Caco-2 (cell line): ENCODE data around the gene HABP4. TPM values are rescaled to one million over a fixed set of nuclear protein-coding genes. Genes with fewer than 3 reads are reported as not detected.

Experiments
- BruUV-seq: library from RNA; stranded (reverse); fragments of 400-500 nt; replicated peaks from 2 replicates; lab custom pipeline; 2021; lab: Mats Ljungman, UMichigan
- CTCF ChIA-PET: fragments of 300-600 bp; sonication (Branson Sonifier 250); formaldehyde crosslinking; loops from one replicate; lab custom pipeline; 2022; ENCODE audit warnings: antibody characterized with exemption; lab: Charles Lee
- POLR2A ChIA-PET: fragments of 300-600 bp; sonication (Branson Sonifier 250); formaldehyde crosslinking; loops from one replicate; lab custom pipeline; 2022; ENCODE audit warnings: antibody characterized with exemption; lab: Charles Lee
- DNase-seq, 2 experiments: peaks; one replicate each; pipeline versions ENCODE4 v3.0.0 to v3.0.0-alpha.2; 2020 to 2022
- H3K27me3 ChIP-seq: replicated peaks from 2 replicates; pipeline ENCODE4 v1.6.0; 2011; ENCODE audit warnings: low read length; ENCODE audit not compliant: control insufficient read depth, insufficient read depth
- H3K36me3 ChIP-seq: 2 replicates; pipeline ENCODE4 v1.5.1; 2011; ENCODE audit warnings: low read length; ENCODE audit not compliant: control insufficient read depth, insufficient read depth
- H3K4me1 ChIP-seq: fragments of 250-450 bp; sonication (Bioruptor Pico); 2 replicates; pipeline ENCODE4 v1.5.1; 2020; ENCODE audit warnings: mild to moderate bottlenecking
- H3K4me3 ChIP-seq: 2 replicates; pipeline ENCODE4 v1.5.1; 2011; ENCODE audit warnings: low read depth, mild to moderate bottlenecking, control low read depth, low read length
- H3K9me3 ChIP-seq: fragments of 250-450 bp; sonication (Bioruptor Pico); 2 replicates; pipeline ENCODE4 v1.5.1; 2020; ENCODE audit warnings: mild to moderate bottlenecking, moderate library complexity
- H3K27ac Mint-ChIP-seq: one replicate; pipeline ENCODE4 v1.8.0; 2022; ENCODE audit warnings: mixed read lengths; ENCODE audit not compliant: unreplicated experiment
- H3K27me3 Mint-ChIP-seq: one replicate; pipeline ENCODE4 v1.8.0; 2022; ENCODE audit warnings: mixed read lengths; ENCODE audit not compliant: insufficient read depth, unreplicated experiment
- H3K36me3 Mint-ChIP-seq: one replicate; pipeline ENCODE4 v1.8.0; 2022; ENCODE audit warnings: mild to moderate bottlenecking, mixed read lengths; ENCODE audit not compliant: insufficient read depth, unreplicated experiment
- H3K4me1 Mint-ChIP-seq: one replicate; pipeline ENCODE4 v1.8.0; 2022; ENCODE audit warnings: low read depth, mixed read lengths; ENCODE audit not compliant: unreplicated experiment
- H3K4me3 Mint-ChIP-seq: one replicate; pipeline ENCODE4 v1.8.0; 2022; ENCODE audit warnings: mild to moderate bottlenecking, moderate library complexity, mixed read lengths; ENCODE audit not compliant: unreplicated experiment
- H3K9me3 Mint-ChIP-seq: one replicate; pipeline ENCODE4 v1.8.0; 2022; ENCODE audit warnings: mixed read lengths; ENCODE audit not compliant: unreplicated experiment
- intact Hi-C: fragments of 100-400 bp; cut with micrococcal nuclease; formaldehyde crosslinking; loops from one replicate; pipeline ENCODE4 v1.10.0; 2022; ENCODE audit not compliant: unreplicated experiment
- total RNA-seq: library from RNA; stranded (reverse); gene quantifications from 2 replicates; pipeline ENCODE4 v1.2.3, GENCODE V29; 2022
- TF ChIP-seq, protein P1 (sequence below), 2 experiments: fragments of 200-600 bp in 1 of 2; IDR thresholded peaks; 1 replicate in 1 of 2; 2 replicates in 1 of 2; pipeline versions ENCODE4 v1.5.1 to v1.8.0; 2011 to 2022; ENCODE audit warnings: antibody characterized with exemption in 1 of 2, control low read depth in 1 of 2, inconsistent platforms in 1 of 2, low read depth in 1 of 2, low read length in 1 of 2, mild to moderate bottlenecking in 1 of 2, moderate library complexity in 1 of 2; ENCODE audit not compliant: insufficient read depth in 1 of 2, severe bottlenecking in 1 of 2, unreplicated experiment in 1 of 2

HABP4 gene
- total RNA-seq, 1 experiment from 2014 or later: 26.7 TPM

DNA sequence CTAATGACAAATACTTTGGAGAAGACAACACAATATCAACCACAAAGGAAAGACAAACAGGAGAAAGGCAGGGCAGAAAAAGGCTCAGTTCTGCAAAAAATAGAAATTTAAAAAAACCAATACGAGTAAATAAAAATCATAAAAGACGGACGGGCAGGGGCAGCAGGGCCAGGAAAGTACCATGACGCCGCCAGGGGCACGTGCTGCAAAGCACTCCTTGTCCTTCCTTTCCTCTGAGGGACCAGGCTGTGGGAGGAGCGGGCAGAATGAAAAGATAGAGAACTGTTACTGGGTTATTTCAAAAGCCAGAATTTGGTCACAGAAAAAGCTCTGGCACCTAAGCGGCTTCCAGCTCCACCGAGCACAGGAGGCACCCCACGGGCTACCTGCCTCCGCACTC lies 53.9 kb downstream of the HABP4 start:
- H3K27ac Mint-ChIP-seq: no peak overlapping the region
- intact Hi-C loops: no loop called here
- TF ChIP-seq, protein P1, sequence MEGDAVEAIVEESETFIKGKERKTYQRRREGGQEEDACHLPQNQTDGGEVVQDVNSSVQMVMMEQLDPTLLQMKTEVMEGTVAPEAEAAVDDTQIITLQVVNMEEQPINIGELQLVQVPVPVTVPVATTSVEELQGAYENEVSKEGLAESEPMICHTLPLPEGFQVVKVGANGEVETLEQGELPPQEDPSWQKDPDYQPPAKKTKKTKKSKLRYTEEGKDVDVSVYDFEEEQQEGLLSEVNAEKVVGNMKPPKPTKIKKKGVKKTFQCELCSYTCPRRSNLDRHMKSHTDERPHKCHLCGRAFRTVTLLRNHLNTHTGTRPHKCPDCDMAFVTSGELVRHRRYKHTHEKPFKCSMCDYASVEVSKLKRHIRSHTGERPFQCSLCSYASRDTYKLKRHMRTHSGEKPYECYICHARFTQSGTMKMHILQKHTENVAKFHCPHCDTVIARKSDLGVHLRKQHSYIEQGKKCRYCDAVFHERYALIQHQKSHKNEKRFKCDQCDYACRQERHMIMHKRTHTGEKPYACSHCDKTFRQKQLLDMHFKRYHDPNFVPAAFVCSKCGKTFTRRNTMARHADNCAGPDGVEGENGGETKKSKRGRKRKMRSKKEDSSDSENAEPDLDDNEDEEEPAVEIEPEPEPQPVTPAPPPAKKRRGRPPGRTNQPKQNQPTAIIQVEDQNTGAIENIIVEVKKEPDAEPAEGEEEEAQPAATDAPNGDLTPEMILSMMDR (IDR thresholded peaks at IDR 0.05; ENCODE audit: insufficient read depth in 1 of 2, low read depth in 1 of 2, low read length in 1 of 2, severe bottlenecking in 1 of 2, unreplicated experiment in 1 of 2): no peak
- no peak for DNase-seq
- BruUV-seq: no TSS peak
- no peaks in the 10 kb centered on the region for H3K27me3 ChIP-seq
- H3K4me1 ChIP-seq: no peaks in the 10 kb centered on the region
- H3K27me3 Mint-ChIP-seq: no peaks in the 10 kb centered on the region
- ChIA-PET POLR2A (no interaction called here), CTCF (no interaction called here)
- H3K4me3 Mint-ChIP-seq: no peak overlapping the region
- no peaks in the 10 kb centered on the region for H3K9me3 Mint-ChIP-seq
- no peaks in the 10 kb centered on the region for H3K9me3 ChIP-seq
- peaks cover 82% of the 10 kb centered on the region for H3K36me3 Mint-ChIP-seq
- H3K4me1 Mint-ChIP-seq: no peaks in the 10 kb centered on the region
- H3K4me3 ChIP-seq: no peak overlapping the region
- H3K36me3 ChIP-seq: no peaks in the 10 kb centered on the region; the same call in 1 of the 2 replicates

DNA sequence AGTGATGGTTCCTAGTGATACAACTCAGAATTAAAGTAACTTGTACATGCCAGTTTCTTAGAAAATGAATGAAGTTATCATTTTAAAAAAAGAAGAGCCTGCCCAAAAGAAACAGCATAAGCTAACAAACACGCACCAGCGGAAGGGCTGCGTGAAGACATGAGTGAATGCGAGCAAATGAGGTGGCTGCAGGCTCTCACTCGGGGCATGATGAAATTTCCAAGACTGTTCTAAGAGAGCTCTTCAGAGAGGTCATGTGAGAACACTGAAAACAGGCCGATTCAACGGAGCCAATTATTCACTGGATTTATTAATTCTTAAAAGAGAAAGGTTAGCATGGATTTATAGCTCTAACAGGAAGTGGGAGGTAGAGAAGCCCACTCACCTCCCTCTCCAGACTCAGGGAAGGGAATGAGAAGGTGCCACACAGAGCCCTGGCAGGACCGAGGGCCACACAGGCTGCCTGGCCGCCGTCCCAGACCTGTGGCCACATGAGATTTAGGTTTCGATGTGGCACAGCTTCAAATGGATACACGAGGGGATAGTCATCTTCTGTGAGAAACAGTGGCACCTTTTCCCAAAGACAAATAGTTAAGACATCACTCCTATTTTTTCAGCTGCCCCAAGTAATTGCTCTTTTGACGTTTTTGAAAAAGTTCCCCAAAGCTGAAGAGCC lies 55.5 kb downstream of the HABP4 start:
- H3K27ac Mint-ChIP-seq: no peak overlapping the region
- no peak for DNase-seq
- no peaks in the 10 kb centered on the region for H3K9me3 Mint-ChIP-seq
- POLR2A ChIA-PET: no interaction called here
- Histone ChIP-seq H3K4me3 (no peak overlapping the region), H3K36me3 (no peaks in the 10 kb centered on the region; the same call in 1 of the 2 replicates), H3K4me1 (no peaks in the 10 kb centered on the region), H3K9me3 (no peaks in the 10 kb centered on the region), H3K27me3 (no peaks in the 10 kb centered on the region)
- TF ChIP-seq, protein P1 (IDR thresholded peaks at IDR 0.05; ENCODE audit: insufficient read depth in 1 of 2, low read depth in 1 of 2, low read length in 1 of 2, severe bottlenecking in 1 of 2, unreplicated experiment in 1 of 2): no peak
- CTCF ChIA-PET: no interaction called here
- H3K27me3 Mint-ChIP-seq: no peaks in the 10 kb centered on the region
- no TSS peak for BruUV-seq
- no peaks in the 10 kb centered on the region for H3K4me1 Mint-ChIP-seq
- peaks cover 87% of the 10 kb centered on the region for H3K36me3 Mint-ChIP-seq
- no peak overlapping the region for H3K4me3 Mint-ChIP-seq
- intact Hi-C loops: no loop called here

DNA sequence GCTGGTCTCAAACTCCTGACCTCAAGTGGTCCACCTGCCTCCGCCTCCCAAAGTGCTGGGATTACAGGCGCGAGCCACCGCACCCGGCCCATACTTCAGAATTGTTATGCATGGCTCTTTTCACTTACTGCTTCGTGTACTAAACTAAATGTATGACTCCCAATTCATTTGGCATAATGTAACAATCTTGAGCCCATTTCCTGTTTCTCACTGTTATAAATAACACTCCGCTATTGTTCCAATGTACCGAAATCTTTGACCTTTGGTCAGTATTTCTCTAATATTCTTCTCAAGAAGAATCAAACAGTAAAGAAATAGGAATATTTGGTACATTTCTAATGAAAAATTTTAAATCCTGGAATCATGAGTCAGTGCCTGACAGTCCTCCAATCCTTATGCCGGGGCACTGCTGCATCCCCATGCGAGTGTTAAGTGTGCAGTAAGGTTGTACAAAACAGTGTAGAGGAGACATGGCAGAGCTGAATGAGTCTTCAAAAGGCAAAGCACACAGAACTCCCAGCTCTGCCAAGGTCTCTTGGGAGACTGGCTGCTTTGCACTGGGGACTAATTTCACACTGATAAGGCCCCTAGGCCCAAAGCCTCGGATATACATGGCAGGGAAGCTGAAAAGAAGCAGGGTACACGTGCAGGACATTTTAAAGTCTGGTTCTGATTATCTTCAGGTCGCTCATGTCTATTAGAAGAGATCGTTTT lies 58.4 kb downstream of the HABP4 start:
- TF ChIP-seq, protein P1 (IDR thresholded peaks at IDR 0.05; ENCODE audit: insufficient read depth in 1 of 2, low read depth in 1 of 2, low read length in 1 of 2, severe bottlenecking in 1 of 2, unreplicated experiment in 1 of 2): no peak
- ChIA-PET CTCF (no interaction called here), POLR2A (no interaction called here)
- Mint-ChIP-seq H3K4me1 (no peaks in the 10 kb centered on the region), H3K9me3 (no peaks in the 10 kb centered on the region), H3K4me3 (no peak overlapping the region), H3K27me3 (no peaks in the 10 kb centered on the region), H3K36me3 (peaks cover 81% of the 10 kb centered on the region), H3K27ac (no peak overlapping the region)
- H3K4me3 ChIP-seq: no peak overlapping the region
- no peaks in the 10 kb centered on the region for H3K27me3 ChIP-seq
- no peak for DNase-seq
- no peaks in the 10 kb centered on the region for H3K9me3 ChIP-seq
- no peaks in the 10 kb centered on the region; the same call in 1 of the 2 replicates for H3K36me3 ChIP-seq
- BruUV-seq: no TSS peak
- intact Hi-C loops: no loop called here
- H3K4me1 ChIP-seq: no peaks in the 10 kb centered on the region
